Neuronal stem cell (in vitro differentiated cells): ENCODE measurements around the gene C4orf36.

Source experiments
- DNase-seq: peaks from one replicate; pipeline ENCODE4 v3.0.0-alpha.2; 2013; ENCODE audit warnings: low spot score
- H2AFZ ChIP-seq: one replicate; pipeline ENCODE4 v1.6.1; 2013; ENCODE audit warnings: mild to moderate bottlenecking, low read length, inconsistent platforms
- H2AK5ac ChIP-seq: 2 replicates; pipeline ENCODE4 v1.6.1; 2013; ENCODE audit warnings: low read depth, mild to moderate bottlenecking, inconsistent platforms, low read length, moderate library complexity, mixed read lengths
- H2BK120ac ChIP-seq: 2 replicates; pipeline ENCODE4 v1.6.1; 2013; ENCODE audit warnings: low read depth, mild to moderate bottlenecking, inconsistent platforms, low read length, moderate library complexity, mixed read lengths
- H2BK12ac ChIP-seq: one replicate; pipeline ENCODE4 v1.6.1; 2013; ENCODE audit warnings: low read length, inconsistent platforms
- H2BK15ac ChIP-seq: 2 replicates; pipeline ENCODE4 v1.6.1; 2013; ENCODE audit warnings: mild to moderate bottlenecking, low read length, inconsistent platforms, mixed read lengths
- H2BK5ac ChIP-seq: one replicate; pipeline ENCODE4 v1.6.1; 2013; ENCODE audit warnings: inconsistent platforms, mild to moderate bottlenecking, low read length, moderate library complexity
- H3K14ac ChIP-seq: one replicate; pipeline ENCODE4 v1.6.1; 2013; ENCODE audit warnings: low read length, inconsistent platforms
- H3K18ac ChIP-seq: 2 replicates; pipeline ENCODE4 v1.6.1; 2013; ENCODE audit warnings: low read length, inconsistent platforms
- H3K23ac ChIP-seq: 2 replicates; pipeline ENCODE4 v1.6.1; 2013; ENCODE audit warnings: low read depth, mild to moderate bottlenecking, mixed read lengths, low read length, inconsistent platforms; ENCODE audit not compliant: poor library complexity
- H3K27ac ChIP-seq: replicated peaks from 3 replicates; pipeline ENCODE4 v1.5.1; 2013; ENCODE audit warnings: low read length, inconsistent platforms
- H3K27me3 ChIP-seq, 3 experiments: 2 replicates each; pipeline ENCODE4 v1.6.1; 2013; ENCODE audit warnings: low read length in 3 of 3, mild to moderate bottlenecking in 2 of 3, inconsistent platforms in 1 of 3, low read depth in 1 of 3, mixed read lengths in 1 of 3, moderate library complexity in 1 of 3; ENCODE audit not compliant: control insufficient read depth in 3 of 3, insufficient read depth in 3 of 3
- H3K36me3 ChIP-seq, 2 donors: replicated peaks in 1 of 2; 2 replicates each; pipeline ENCODE4 v1.6.1; 2013; ENCODE audit warnings: low read length in 2 of 2; ENCODE audit not compliant: control insufficient read depth in 2 of 2, insufficient read depth in 2 of 2
- H3K4ac ChIP-seq: 2 replicates; pipeline ENCODE4 v1.6.1; 2013; ENCODE audit warnings: inconsistent platforms, mild to moderate bottlenecking, low read length, moderate library complexity
- H3K4me1 ChIP-seq, 2 donors: 1 replicate in 1 of 2; 2 replicates in 1 of 2; pipeline ENCODE4 v1.6.1; 2013; ENCODE audit warnings: low read length in 2 of 2, low read depth in 1 of 2; ENCODE audit not compliant: control insufficient read depth in 2 of 2, insufficient read depth in 1 of 2
- H3K4me2 ChIP-seq: one replicate; pipeline ENCODE4 v1.6.1; 2013; ENCODE audit warnings: mild to moderate bottlenecking, low read length, inconsistent platforms; ENCODE audit not compliant: insufficient read depth, poor library complexity, severe bottlenecking
- H3K4me3 ChIP-seq, 2 donors: 2 replicates each; pipeline ENCODE4 v1.5.1; 2013; ENCODE audit warnings: low read length in 2 of 2, mild to moderate bottlenecking in 2 of 2, inconsistent platforms in 1 of 2, moderate library complexity in 1 of 2
- H3K79me1 ChIP-seq: one replicate; pipeline ENCODE4 v1.6.1; 2013; ENCODE audit warnings: low read depth, mild to moderate bottlenecking, inconsistent platforms, low read length, moderate library complexity
- H3K9ac ChIP-seq: one replicate; pipeline ENCODE4 v1.6.1; 2013; ENCODE audit warnings: mild to moderate bottlenecking, low read depth, low read length, inconsistent platforms; ENCODE audit not compliant: poor library complexity
- H3K9me3 ChIP-seq, 2 donors: replicated peaks in 1 of 2; 2 replicates each; pipeline versions ENCODE3 to v1.6.1; 2013; ENCODE audit warnings: low read length in 2 of 2, mild to moderate bottlenecking in 2 of 2, inconsistent platforms in 1 of 2, low read depth in 1 of 2, mixed read lengths in 1 of 2, moderate library complexity in 1 of 2; ENCODE audit not compliant: control insufficient read depth in 2 of 2, insufficient read depth in 1 of 2
- H4K8ac ChIP-seq: one replicate; pipeline ENCODE4 v1.6.1; 2013; ENCODE audit warnings: low read depth, mild to moderate bottlenecking, inconsistent platforms, low read length, moderate library complexity
- H4K91ac ChIP-seq: one replicate; pipeline ENCODE4 v1.6.1; 2013; ENCODE audit warnings: low read length, low read depth, mild to moderate bottlenecking, inconsistent platforms; ENCODE audit not compliant: poor library complexity
- WGBS, 2 donors: extraction: QIAGEN DNeasy Blood & Tissue Kit; methylation state at CpG; one replicate each; pipeline ENCODE4 v1.1.7; 2013; ENCODE audit warnings: missing lambda C conversion rate in 2 of 2, mixed read lengths in 1 of 2; ENCODE audit not compliant: insufficient read length in 2 of 2, insufficient replicate concordance in 1 of 2; ENCODE audit errors: extremely low coverage in 2 of 2; 5-methylcytosine and 5-hydroxymethylcytosine counted together

Gene C4orf36

DNA sequence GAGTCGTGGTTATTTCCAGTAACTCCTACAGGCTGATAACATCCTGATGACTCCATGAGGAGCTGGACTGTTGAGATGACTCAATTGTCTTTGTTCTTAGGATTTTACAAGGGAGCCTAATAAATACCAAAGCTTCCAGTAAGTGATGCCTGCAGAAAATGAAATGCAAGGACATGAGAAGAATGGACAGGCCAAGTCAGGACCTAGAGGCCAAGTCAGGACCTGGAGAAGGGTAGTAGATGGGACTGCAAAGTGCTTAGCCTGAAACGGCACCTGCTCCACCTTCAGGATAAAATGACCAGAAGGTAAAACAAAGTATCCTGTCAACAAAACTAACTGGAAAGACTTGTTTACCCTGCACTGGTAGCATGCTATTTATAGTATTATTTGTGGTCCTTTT lies 36.6 kb downstream of the C4orf36 start:
- no peak for DNase-seq
- no CpG with 5 or more reads among the region's 2 CpGs for WGBS, 2 donors
- H3K9ac ChIP-seq, result no peak overlapping the region
- H3K4me3 ChIP-seq, result no peak overlapping the region
- no peak overlapping the region for H3K4ac ChIP-seq
- H2AFZ ChIP-seq, result no peak overlapping the region
- no peaks in the 10 kb centered on the region for H3K79me1 ChIP-seq
- H3K18ac ChIP-seq, result no peak overlapping the region
- no peak overlapping the region for H3K27ac ChIP-seq
- no peak overlapping the region for H2BK5ac ChIP-seq
- H4K8ac ChIP-seq, result no peak overlapping the region
- no peak overlapping the region for H2BK15ac ChIP-seq
- no peaks in the 10 kb centered on the region for H3K4me1 ChIP-seq
- H3K36me3 ChIP-seq, result no peaks in the 10 kb centered on the region
- no peak overlapping the region for H2BK120ac ChIP-seq
- H2BK12ac ChIP-seq, result no peak overlapping the region
- no peak overlapping the region for H4K91ac ChIP-seq
- H2AK5ac ChIP-seq, result no peak overlapping the region
- no peaks in the 10 kb centered on the region for H3K27me3 ChIP-seq
- H3K14ac ChIP-seq, result no peak overlapping the region
- H3K4me2 ChIP-seq, result no peak overlapping the region
- no peaks in the 10 kb centered on the region for H3K9me3 ChIP-seq
- H3K23ac ChIP-seq, result no peak overlapping the region

DNA sequence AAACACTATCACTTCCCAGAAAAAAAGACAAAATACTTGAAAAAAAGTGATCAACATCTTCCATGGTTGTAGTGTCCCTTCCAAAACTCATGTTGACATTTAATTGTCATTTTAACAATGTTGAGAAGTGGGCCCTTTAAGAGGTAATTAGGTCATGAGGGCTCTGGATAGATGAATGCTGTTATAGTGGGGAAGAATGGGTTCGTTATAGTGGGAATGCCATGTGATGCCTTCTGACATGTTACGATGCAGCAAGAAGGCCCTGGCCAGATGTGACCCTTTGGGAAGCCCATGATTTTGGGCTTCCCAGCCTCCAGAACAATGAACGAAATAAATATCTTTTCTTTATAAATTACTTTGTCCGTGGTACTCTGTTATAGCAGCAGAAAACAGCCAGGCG lies 39.0 kb downstream of the C4orf36 start:
- Histone ChIP-seq H4K8ac (no peak overlapping the region), H3K9me3 (no peaks in the 10 kb centered on the region), H3K23ac (no peak overlapping the region), H3K79me1 (no peaks in the 10 kb centered on the region), H2AK5ac (no peak overlapping the region), H2BK120ac (no peak overlapping the region), H3K36me3 (no peaks in the 10 kb centered on the region), H3K27ac (no peak overlapping the region), H2BK15ac (no peak overlapping the region), H3K27me3 (peaks cover 0 to 5% (median 0%) of the 10 kb centered on the region in 3 experiments), H2BK12ac (no peak overlapping the region), H4K91ac (no peak overlapping the region), H3K4ac (no peak overlapping the region), H2AFZ (no peak overlapping the region), H3K4me3 (no peak overlapping the region), H3K4me1 (peaks cover 0 to under 1% of the 10 kb centered on the region in 2 donors), H3K14ac (no peak overlapping the region), H3K9ac (no peak overlapping the region), H3K18ac (no peak overlapping the region), H3K4me2 (no peak overlapping the region), H2BK5ac (no peak overlapping the region)
- no CpG with 5 or more reads among the region's 5 CpGs for WGBS, 2 donors
- DNase-seq, result no peak

DNA sequence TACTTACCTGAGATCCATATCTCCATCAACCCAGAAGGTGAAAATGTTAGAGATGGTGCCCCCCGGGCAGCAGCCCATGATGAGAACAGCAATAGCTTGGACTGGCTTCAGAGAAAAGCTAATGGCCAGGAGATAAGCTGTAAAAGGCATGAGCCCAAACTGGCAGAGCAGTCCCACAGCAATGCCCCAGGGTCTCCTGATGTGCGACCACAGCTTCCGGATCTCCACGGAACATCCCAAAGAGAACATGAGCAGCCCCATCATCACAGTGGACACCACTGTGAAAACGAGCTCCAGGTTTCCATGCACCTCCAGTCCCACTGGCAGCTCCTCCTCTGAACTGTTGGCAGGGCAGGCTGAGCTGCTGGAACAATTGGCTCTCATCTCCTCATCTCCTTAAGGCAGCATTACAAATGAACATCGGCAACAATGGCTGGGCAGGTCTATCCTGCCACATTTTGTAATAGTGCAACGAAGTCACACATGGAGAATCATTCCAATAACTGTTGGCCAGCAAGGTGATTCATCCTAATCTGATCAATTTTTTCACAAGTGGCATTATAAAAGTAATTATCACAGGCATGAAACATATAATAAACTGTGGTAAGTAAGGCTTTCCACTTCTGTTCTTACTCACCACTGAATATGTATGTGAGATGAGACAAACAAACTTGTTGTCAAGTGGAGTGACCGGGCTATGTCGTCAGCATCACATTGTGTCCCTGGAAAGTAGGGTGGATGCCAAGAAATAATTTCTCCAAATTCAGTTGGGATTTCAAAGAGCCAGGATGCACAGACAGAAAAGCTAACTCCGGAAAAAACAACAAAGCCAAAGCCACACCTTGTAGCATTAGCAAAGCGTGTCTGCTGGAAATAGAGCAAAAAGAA lies 43.2 kb downstream of the C4orf36 start, which contains the start of gene SLC10A6:
SLC10A6 (minus strand) TSS at position 653 of the 888 bp plus-strand sequence; CDS start at position 384, 269 bp downstream.
- H3K9me3 ChIP-seq, result peaks cover 0 to 3% of the 10 kb centered on the region in 2 donors
- no peak within 1 kb of the TSS for H2BK120ac ChIP-seq
- peaks cover 3% of the 10 kb centered on the region in 2 donors for H3K4me1 ChIP-seq
- no peak within 1 kb of the TSS for H3K4me2 ChIP-seq
- no peak within 1 kb of the TSS for H2AK5ac ChIP-seq
- no CpG with 5 or more reads among the region's 11 CpGs for WGBS, 2 donors
- H3K18ac ChIP-seq, result peak within 1 kb of the TSS; percentile 81
- no peak within 1 kb of the TSS for H4K8ac ChIP-seq
- peaks cover 0 to 5% (median 0%) of the 10 kb centered on the region in 3 experiments for H3K27me3 ChIP-seq
- H3K9ac ChIP-seq, result no peak within 1 kb of the TSS
- no peak within 1 kb of the TSS for H3K4me3 ChIP-seq
- H3K79me1 ChIP-seq, result no peaks in the 10 kb centered on the region
- no peak within 1 kb of the TSS for H2BK5ac ChIP-seq
- no peak within 1 kb of the TSS for H2BK12ac ChIP-seq
- no peak within 1 kb of the TSS for H3K4ac ChIP-seq
- H3K14ac ChIP-seq, result no peak within 1 kb of the TSS
- DNase-seq, result no peak
- no peak within 1 kb of the TSS for H2BK15ac ChIP-seq
- H2AFZ ChIP-seq, result no peak within 1 kb of the TSS
- no peaks in the 10 kb centered on the region for H3K36me3 ChIP-seq
- H4K91ac ChIP-seq, result no peak within 1 kb of the TSS
- no peak within 1 kb of the TSS for H3K27ac ChIP-seq
- no peak within 1 kb of the TSS for H3K23ac ChIP-seq

DNA sequence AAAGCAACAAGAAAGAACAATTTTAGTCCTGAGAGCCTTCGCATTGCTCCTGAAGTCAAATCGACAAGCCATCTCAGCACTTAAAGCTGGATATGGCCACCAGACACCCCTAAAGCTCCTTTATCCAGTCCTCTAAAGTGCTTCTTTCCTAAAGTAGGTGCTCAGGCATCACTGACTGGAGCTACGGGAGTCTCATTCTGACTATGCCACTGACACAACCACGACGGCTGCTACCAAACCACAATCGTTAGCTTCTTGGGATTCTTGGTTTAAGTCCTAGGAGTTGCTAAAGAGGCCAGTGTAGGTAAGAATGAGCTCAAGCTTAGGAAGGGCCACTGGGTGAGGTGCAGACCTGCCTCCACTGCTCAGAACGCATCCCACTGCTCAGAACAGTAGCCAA lies 44.1 kb downstream of the C4orf36 start:
- no peak overlapping the region for H2BK120ac ChIP-seq
- H3K18ac ChIP-seq, result no peak overlapping the region
- H3K4ac ChIP-seq, result no peak overlapping the region
- no peak overlapping the region for H4K91ac ChIP-seq
- no peak overlapping the region for H2AFZ ChIP-seq
- H3K27ac ChIP-seq, result no peak overlapping the region
- peaks cover 0 to 3% of the 10 kb centered on the region in 2 donors for H3K9me3 ChIP-seq
- no peak overlapping the region for H3K9ac ChIP-seq
- no CpG with 5 or more reads among the region's 7 CpGs for WGBS, 2 donors
- H3K36me3 ChIP-seq, result no peaks in the 10 kb centered on the region
- no peak overlapping the region for H2BK12ac ChIP-seq
- H2BK5ac ChIP-seq, result no peak overlapping the region
- peaks cover 0 to 5% (median 0%) of the 10 kb centered on the region in 3 experiments for H3K27me3 ChIP-seq
- H3K4me2 ChIP-seq, result no peak overlapping the region
- no peak overlapping the region for H2AK5ac ChIP-seq
- H2BK15ac ChIP-seq, result no peak overlapping the region
- no peak for DNase-seq
- no peak overlapping the region for H3K4me3 ChIP-seq
- H3K23ac ChIP-seq, result no peak overlapping the region
- H3K79me1 ChIP-seq, result no peaks in the 10 kb centered on the region
- H4K8ac ChIP-seq, result no peak overlapping the region
- peaks cover 3% of the 10 kb centered on the region in 2 donors for H3K4me1 ChIP-seq
- no peak overlapping the region for H3K14ac ChIP-seq
